Measurements from ENCODE around the gene ATP6V0C. TPM values are rescaled to one million over a fixed set of nuclear protein-coding genes. Genes with fewer than 3 reads are reported as not detected.

Gene ATP6V0C
- total and polyA plus RNA-seq, 2 of the 8 experiments (the other 6 are each of a cell fraction or from before 2014, with no cell fraction given): 125 to 176 TPM

GRCh38 chr16:2480948-2481347, 32.8 kb upstream of the ATP6V0C start:
- Histone ChIP-seq H2BK15ac (ENCODE audit: low read length) (no peak overlapping the region), H3K27ac (ENCODE audit: low read depth, low read length) (no peak overlapping the region), H3K79me1 (ENCODE audit: low read depth, low read length) (peaks cover 28% of the 10 kb centered on the region), H3K56ac (replicated peaks; ENCODE audit: insufficient read length, low read depth, low read length) (no peak overlapping the region), H3K27me3 (replicated peaks in 1 of 4; ENCODE audit: control insufficient read depth in 3 of 4, extremely low read depth in 1 of 4, insufficient read depth in 3 of 4, low read length in 3 of 4) (peaks cover 0 to 8% (median 2%) of the 10 kb centered on the region in 4 experiments; a peak in 2 of 7 replicates), H2AFZ (ENCODE audit: low read length) (no peak overlapping the region), H3K4ac (replicated peaks; ENCODE audit: insufficient read length, low read depth, low read length) (no peak overlapping the region), H3K9me3 (ENCODE audit: insufficient read depth in 2 of 2, low read depth in 1 of 2, low read length in 1 of 2) (no peaks in the 10 kb centered on the region), H3K23ac (ENCODE audit: insufficient read length) (no peak overlapping the region), H2BK12ac (ENCODE audit: low read depth, low read length) (no peak overlapping the region), H3K14ac (ENCODE audit: insufficient read length) (no peak overlapping the region), H2BK5ac (ENCODE audit: low read depth, low read length) (no peak overlapping the region), H4K20me1 (replicated peaks in 1 of 2; ENCODE audit: control insufficient read depth in 1 of 2, insufficient read depth in 2 of 2, low read length in 2 of 2) (peaks cover 7 to 10% of the 10 kb centered on the region in 2 experiments), H4K8ac (ENCODE audit: extremely low read depth, insufficient read depth, low read length) (no peak overlapping the region), H2BK20ac (ENCODE audit: low read length) (no peak overlapping the region), H4K5ac (ENCODE audit: insufficient read length, low read depth, low read length) (no peak overlapping the region), H3K18ac (ENCODE audit: extremely low read depth, low read length) (no peak overlapping the region), H3K79me2 (ENCODE audit: control insufficient read depth in 1 of 2, insufficient read depth in 2 of 2, low read length in 2 of 2) (peaks cover 0 to 4% of the 10 kb centered on the region in 2 experiments; a peak in 1 of 4 replicates), H3K4me2 (ENCODE audit: insufficient read depth in 1 of 2, low read depth in 2 of 2, low read length in 2 of 2) (no peak overlapping the region), H3K23me2 (ENCODE audit: low read depth, low read length) (peaks cover under 1% of the 10 kb centered on the region; the same call in 1 of the 2 replicates), H2BK120ac (replicated peaks; ENCODE audit: low read depth, low read length) (no peak overlapping the region), H3K4me3 (ENCODE audit: extremely low read depth in 1 of 4, insufficient read depth in 2 of 4, low read depth in 3 of 4, low read length in 4 of 4) (no peak overlapping the region), H2AK5ac (ENCODE audit: low read depth, low read length) (no peak overlapping the region), H3K9ac (replicated peaks in 1 of 4; ENCODE audit: extremely low read depth in 1 of 4, low read depth in 3 of 4, low read length in 3 of 4) (no peak overlapping the region), H4K91ac (replicated peaks; ENCODE audit: insufficient read length, low read length) (no peak overlapping the region), H3K36me3 (ENCODE audit: control insufficient read depth in 2 of 4, insufficient read depth in 4 of 4, low read length in 3 of 4) (no peaks in the 10 kb centered on the region), H3K4me1 (replicated peaks in 1 of 4; ENCODE audit: control insufficient read depth in 3 of 4, insufficient read depth in 4 of 4, low read length in 3 of 4) (peaks cover 0 to 3% (median 0%) of the 10 kb centered on the region in 4 experiments; a peak in 3 of 7 replicates)
- no peak for TF ChIP-seq KDM1A (IDR thresholded peaks at IDR 0.05; ENCODE audit: borderline replicate concordance, low read length)
- CTCF ChIA-PET (ENCODE audit: partially characterized antibody): no interaction called here
- 86% methylated on average over 12 of the region's 12 CpGs; no CpG with 5 or more reads in 1 of the 2 experiments for WGBS, 2 experiments (ENCODE audit: extremely low coverage in 1 of 2, insufficient coverage in 1 of 2, insufficient read length in 1 of 2, insufficient replicate concordance in 2 of 2, low coverage in 1 of 2, low lambda C conversion rate in 2 of 2, missing lambda C conversion rate in 1 of 2)
- POLR2A ChIA-PET (ENCODE audit: partially characterized antibody): interaction anchor here (0.6 to 1.3 kb wide), 4 partner anchors 19 to 402 kb away, joined by 3 to 4 read pairs (median 3); no protein-coding TSS in a partner anchor
- FAIRE-seq (no peak), DNase-seq (ENCODE audit: low read depth in 1 of 2, low spot score in 2 of 2) (no peak)

Measured in H1 (cell line).